Testis (tissue), 3 donors: ENCODE data around the gene VWA5B2. TPM values are rescaled to one million over a fixed set of nuclear protein-coding genes. Genes with fewer than 3 reads are reported as not detected.

Experiments
- DNase-seq: peaks from one replicate; pipeline ENCODE4 v3.0.0-alpha.2; 2019
- H3K27ac ChIP-seq, 2 donors: fragments of 200-600 bp; sonication (generic); one replicate each; pipeline ENCODE4 v1.5.1; 2019
- H3K27me3 ChIP-seq: fragments of 200-600 bp; sonication (generic); one replicate; pipeline ENCODE4 v1.5.1; 2019
- H3K36me3 ChIP-seq: fragments of 200-600 bp; sonication (generic); one replicate; pipeline ENCODE4 v1.5.1; 2017; ENCODE audit warnings: low read depth; ENCODE audit errors: missing control alignments
- H3K4me1 ChIP-seq: fragments of 200-600 bp; sonication (generic); one replicate; pipeline ENCODE4 v1.5.1; 2019
- H3K4me3 ChIP-seq, 2 donors: fragments of 200-600 bp; sonication (generic); one replicate each; pipeline ENCODE4 v1.5.1; 2017 to 2019
- H3K9me3 ChIP-seq: fragments of 200-600 bp; sonication (generic); one replicate; pipeline ENCODE4 v1.5.1; 2017
- POLR2A ChIP-seq: fragments of 450-650 bp; IDR thresholded peaks from one replicate; pipeline ENCODE4 v1.6.1; 2017; ENCODE audit warnings: antibody characterized with exemption, mild to moderate bottlenecking, moderate library complexity
- WGBS, 2 donors: methylation state at CpG; one replicate each; pipeline ENCODE4 v1.1.5; 2018; 5-methylcytosine and 5-hydroxymethylcytosine counted together
- intact Hi-C: fragments of 100-400 bp; cut with DNase I; formaldehyde crosslinking; loops from one replicate; pipeline ENCODE4 v1.15.1; 2023; ENCODE audit warnings: low total_unique reads
- polyA plus RNA-seq: library from polyadenylated mRNA; stranded (reverse); fragments of 350-450 nt; fragmentation: Illumina TruSeq; extraction: RNeasy Lipid Tissue Mini Kit (QIAGEN cat#74804); gene quantifications from one replicate; pipeline ENCODE4 v1.2.3, GENCODE V29; 2014; ENCODE audit warnings: low read depth, low replicate concordance; ENCODE audit not compliant: insufficient read depth
- total RNA-seq, 2 donors: library from RNA; depleted of rRNA; stranded (reverse); fragments of >200 nt; gene quantifications; one replicate each; pipeline ENCODE4 v1.2.3, GENCODE V29; 2016
- TF ChIP-seq, protein P1 (sequence below), 3 experiments: fragments of 450-650 bp in 2 of 3; fragments of 200-600 bp in 1 of 3; sonication (generic) in 1 of 3; IDR thresholded peaks; one replicate each; pipeline ENCODE4 v1.5.1; 2016 to 2019; ENCODE audit warnings: antibody characterized with exemption in 3 of 3, mild to moderate bottlenecking in 2 of 3, moderate library complexity in 1 of 3

Gene VWA5B2
- total and polyA plus RNA-seq, 3 donors from 2014 or later: 2.5 to 17.6 (median 13.8) TPM

DNA sequence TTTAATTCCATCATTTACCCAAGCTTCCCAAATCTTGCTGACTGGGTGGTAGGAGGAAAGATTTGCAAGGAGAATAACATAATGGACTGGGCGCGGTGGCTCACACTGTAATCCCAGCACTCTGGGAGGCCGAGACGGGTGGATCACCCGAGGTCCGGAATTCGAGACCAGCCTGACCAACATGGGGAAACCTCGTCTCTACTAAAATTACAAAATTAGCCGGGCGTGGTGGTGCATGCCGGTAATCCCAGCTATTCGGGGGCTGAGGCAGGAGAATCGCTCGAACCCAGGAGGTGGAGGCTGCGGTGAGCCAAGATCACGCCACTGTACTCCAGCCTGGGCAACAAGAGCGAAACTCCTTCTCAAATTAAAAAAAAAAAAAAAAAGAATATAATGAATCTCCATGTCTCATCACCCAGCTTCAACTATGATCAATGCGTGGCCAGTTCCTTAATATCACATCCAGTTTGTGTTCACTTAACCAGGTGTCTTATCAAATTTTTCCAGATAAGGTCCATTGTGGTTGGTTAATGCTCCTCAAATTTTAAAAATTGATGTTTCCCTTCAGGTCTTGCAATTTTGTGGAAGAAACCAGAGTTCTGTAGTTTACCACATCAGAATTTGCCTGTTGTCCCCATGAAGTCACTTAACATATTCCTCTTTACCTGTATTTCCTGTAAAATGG is 44.7 kb upstream of the VWA5B2 start:
- TF ChIP-seq, protein P1, sequence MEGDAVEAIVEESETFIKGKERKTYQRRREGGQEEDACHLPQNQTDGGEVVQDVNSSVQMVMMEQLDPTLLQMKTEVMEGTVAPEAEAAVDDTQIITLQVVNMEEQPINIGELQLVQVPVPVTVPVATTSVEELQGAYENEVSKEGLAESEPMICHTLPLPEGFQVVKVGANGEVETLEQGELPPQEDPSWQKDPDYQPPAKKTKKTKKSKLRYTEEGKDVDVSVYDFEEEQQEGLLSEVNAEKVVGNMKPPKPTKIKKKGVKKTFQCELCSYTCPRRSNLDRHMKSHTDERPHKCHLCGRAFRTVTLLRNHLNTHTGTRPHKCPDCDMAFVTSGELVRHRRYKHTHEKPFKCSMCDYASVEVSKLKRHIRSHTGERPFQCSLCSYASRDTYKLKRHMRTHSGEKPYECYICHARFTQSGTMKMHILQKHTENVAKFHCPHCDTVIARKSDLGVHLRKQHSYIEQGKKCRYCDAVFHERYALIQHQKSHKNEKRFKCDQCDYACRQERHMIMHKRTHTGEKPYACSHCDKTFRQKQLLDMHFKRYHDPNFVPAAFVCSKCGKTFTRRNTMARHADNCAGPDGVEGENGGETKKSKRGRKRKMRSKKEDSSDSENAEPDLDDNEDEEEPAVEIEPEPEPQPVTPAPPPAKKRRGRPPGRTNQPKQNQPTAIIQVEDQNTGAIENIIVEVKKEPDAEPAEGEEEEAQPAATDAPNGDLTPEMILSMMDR (IDR thresholded peaks at IDR 0.05): no peak
- no peak for TF ChIP-seq POLR2A
- Histone ChIP-seq H3K9me3 (no peaks in the 10 kb centered on the region), H3K4me1 (peaks cover 21% of the 10 kb centered on the region), H3K36me3 (peaks cover 6% of the 10 kb centered on the region), H3K4me3 (no peak overlapping the region), H3K27me3 (no peaks in the 10 kb centered on the region), H3K27ac (peak overlapping the region in 1 of 2 donors; percentile 89)
- intact Hi-C loops: no loop called here
- WGBS, 2 donors: 88 to 92% methylated on average over 18 of the region's 18 CpGs
- no peak for DNase-seq

DNA sequence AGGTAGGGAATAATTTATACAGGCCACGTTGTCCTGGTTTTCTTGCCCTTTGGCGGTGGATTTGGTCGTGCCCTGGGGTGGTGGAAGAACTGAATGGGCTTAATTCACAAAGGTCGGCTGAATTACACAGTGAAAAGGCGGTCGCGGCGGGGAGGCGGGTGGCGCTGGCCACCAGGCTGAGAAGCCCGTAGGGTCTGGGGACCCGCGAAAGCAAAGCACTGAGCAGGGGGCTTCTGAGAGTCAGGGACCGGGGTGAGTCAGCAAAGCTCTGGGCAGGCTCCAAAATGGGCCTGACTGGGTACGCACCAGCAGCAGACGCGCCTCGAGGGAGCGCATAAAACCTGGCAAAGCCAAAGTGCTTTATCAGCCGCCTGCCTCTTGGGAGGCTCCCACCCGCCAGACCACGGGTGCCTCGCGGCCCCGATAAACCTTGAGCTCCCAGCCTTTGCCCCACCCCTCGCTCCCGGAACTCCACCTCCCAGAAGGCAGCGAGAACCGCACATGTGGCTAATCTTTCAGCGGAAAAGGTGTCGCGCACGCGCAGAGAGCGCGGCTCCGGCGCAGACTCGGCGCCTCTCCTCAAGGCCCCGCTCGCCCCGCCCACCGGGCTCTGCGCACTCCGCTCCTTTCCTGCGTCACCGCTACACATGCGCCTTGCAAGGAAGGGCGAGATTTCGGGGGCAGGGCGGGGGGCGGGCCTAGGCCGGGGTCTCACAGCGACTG is 43.8 kb upstream of the VWA5B2 start:
- peaks cover 21% of the 10 kb centered on the region for H3K4me1 ChIP-seq
- peaks cover 6% of the 10 kb centered on the region for H3K36me3 ChIP-seq
- TF ChIP-seq, protein P1 (IDR thresholded peaks at IDR 0.05): peak in 1 of 3 experiments; percentile 1
- TF ChIP-seq POLR2A: no peak
- 3 to 12% methylated on average over 14 to 55 of the region's 55 CpGs for WGBS, 2 donors
- DNase-seq: peak; percentile 99
- no peaks in the 10 kb centered on the region for H3K9me3 ChIP-seq
- H3K27me3 ChIP-seq: no peaks in the 10 kb centered on the region
- H3K27ac ChIP-seq: peak overlapping the region; percentile 79 to 89
- peak overlapping the region; percentile 95 to 97 for H3K4me3 ChIP-seq
- intact Hi-C loops: no loop called here

DNA sequence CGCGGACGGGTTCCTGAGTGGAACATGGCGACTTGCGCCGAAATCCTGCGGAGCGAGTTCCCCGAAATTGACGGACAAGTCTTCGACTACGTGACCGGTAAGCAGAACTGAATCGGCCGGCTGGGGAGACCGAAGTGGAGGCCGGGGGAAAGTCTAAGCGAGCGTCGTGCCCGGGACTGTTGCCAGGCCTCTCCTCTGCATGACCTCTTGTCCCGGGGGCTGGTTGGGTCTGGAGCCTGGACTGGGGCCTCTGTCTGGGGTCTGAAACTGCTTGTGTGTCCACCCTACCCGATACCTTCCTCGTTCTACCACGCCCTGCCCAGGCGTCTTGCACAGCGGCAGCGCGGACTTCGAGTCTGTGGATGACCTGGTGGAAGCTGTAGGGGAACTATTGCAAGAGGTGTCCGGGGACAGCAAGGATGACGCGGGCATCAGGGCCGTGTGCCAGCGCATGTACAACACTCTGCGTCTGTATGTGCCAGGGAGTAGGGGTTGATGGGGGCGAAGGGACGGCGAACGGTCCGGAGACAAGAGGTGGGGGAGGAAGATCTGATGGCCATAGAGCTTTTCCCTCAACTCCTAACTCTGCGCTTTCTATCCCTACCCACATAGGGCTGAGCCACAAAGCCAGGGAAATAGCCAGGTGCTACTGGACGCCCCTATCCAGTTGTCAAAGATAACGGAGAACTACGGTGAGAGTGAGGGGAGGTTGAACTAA is 43.0 kb upstream of the VWA5B2 start, which contains the start of gene ABCF3:
Gene ABCF3, plus strand, starts transcription at position 16 of the 718 bp plus-strand sequence. Its CDS starts 9 bp downstream, at position 25.
- Histone ChIP-seq H3K36me3 (peaks cover under 1% of the 10 kb centered on the region), H3K4me3 (peak within 1 kb of the TSS; percentile 95 to 97), H3K9me3 (no peaks in the 10 kb centered on the region), H3K27me3 (no peaks in the 10 kb centered on the region), H3K4me1 (peaks cover 21% of the 10 kb centered on the region), H3K27ac (peak within 1 kb of the TSS; percentile 79 to 89)
- WGBS, 2 donors: 0% methylated on average over 15 to 44 of the region's 45 CpGs
- no peak for DNase-seq
- TF ChIP-seq, protein P1 (IDR thresholded peaks at IDR 0.05): no peak
- TF ChIP-seq POLR2A: no peak
- intact Hi-C loops: no loop called here

DNA sequence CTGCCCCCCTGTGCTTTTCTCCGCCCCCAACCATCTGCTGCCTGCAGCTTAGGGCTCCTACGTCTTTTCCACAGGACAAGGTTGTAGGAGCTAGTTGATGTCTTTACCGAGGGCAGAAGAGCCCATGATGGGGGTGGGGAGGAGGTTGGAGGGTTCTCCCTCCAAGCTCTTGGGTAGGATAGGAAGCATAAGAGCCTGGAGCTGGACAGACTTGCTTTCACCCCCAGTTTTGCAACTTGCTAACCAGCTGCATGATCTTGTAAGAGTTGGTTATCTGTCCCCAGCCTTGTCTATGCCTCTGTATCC is 42.5 kb upstream of the VWA5B2 start:
- intact Hi-C loops: no loop called here
- no peak for DNase-seq
- Histone ChIP-seq H3K4me3 (peak overlapping the region; percentile 95 to 97), H3K27me3 (no peaks in the 10 kb centered on the region), H3K4me1 (peaks cover 21% of the 10 kb centered on the region), H3K9me3 (no peaks in the 10 kb centered on the region), H3K27ac (no peak overlapping the region), H3K36me3 (no peaks in the 10 kb centered on the region)
- TF ChIP-seq, protein P1 (IDR thresholded peaks at IDR 0.05): no peak
- no peak for TF ChIP-seq POLR2A
- 3 to 8% methylated on average over 3 of the region's 3 CpGs for WGBS, 2 donors
